Erythroblast (primary cell): ENCODE results near the gene CCDC93.

Experiments used
- GATA1 ChIP-seq: IDR thresholded peaks from 2 replicates; pipeline ENCODE4 v1.6.1; 2011; ENCODE audit warnings: low read depth, mild to moderate bottlenecking, control low read depth, low read length, moderate library complexity
- POLR2A ChIP-seq: IDR thresholded peaks from 2 replicates; pipeline ENCODE4 v1.6.1; 2011; ENCODE audit warnings: mild to moderate bottlenecking, low read length

DNA sequence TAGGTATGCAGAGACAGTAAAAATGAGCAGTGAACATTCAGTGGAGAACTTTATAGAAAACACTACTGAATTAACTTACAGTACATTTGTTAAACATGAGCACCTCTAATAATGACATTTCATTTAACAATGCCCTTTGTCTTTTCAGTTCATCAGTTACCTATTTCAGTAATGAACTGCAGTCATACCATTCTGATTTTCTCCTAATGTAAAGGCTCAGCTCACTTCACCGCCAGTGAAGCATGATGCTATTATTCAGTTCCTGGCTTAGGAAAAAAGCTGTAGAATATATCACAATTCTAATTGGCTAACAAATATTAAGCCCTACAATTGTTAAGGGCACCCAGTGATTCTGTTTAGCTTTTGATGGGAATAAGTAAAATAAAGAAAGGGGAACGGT, 37.1 kb upstream of the CCDC93 start:
- no peak for TF ChIP-seq POLR2A
- TF ChIP-seq GATA1 = no peak
